Sigmoid colon (tissue), 3 donors: ENCODE measurements around the gene IRF4.

Source experiments
- CTCF ChIP-seq, 4 experiments: fragments of 450-650 bp in 3 of 4; fragments of 200-600 bp in 1 of 4; IDR thresholded peaks; one replicate each; pipeline ENCODE4 v1.5.1; 2016 to 2019; ENCODE audit warnings: antibody characterized with exemption in 4 of 4, mild to moderate bottlenecking in 3 of 4, moderate library complexity in 2 of 4
- POLR2A ChIP-seq, 2 donors: fragments of 450-650 bp; IDR thresholded peaks; one replicate each; pipeline ENCODE4 v1.6.1; 2016; ENCODE audit warnings: antibody characterized with exemption in 2 of 2, mild to moderate bottlenecking in 2 of 2, moderate library complexity in 2 of 2

- no peak for TF ChIP-seq CTCF (IDR thresholded peaks at IDR 0.05)
- no peak for TF ChIP-seq POLR2A (IDR thresholded peaks at IDR 0.05)
Observed at GRCh38 chr6:428047-428603, 36.6 kb downstream of the IRF4 start.
